Fibroblast of the aortic adventitia (primary cell): ENCODE measurements around the gene VAMP5. TPM values are rescaled to one million over a fixed set of nuclear protein-coding genes. Genes with fewer than 3 reads are reported as not detected.
"Not testable (repeated sequence)": the region's sequence is repeated elsewhere in the genome, so short reads cannot be mapped to it uniquely, and the experiment has no call there.

Experiments used
- DNase-seq: peaks from one replicate; pipeline ENCODE4 v3.0.0-alpha.2; 2010; ENCODE audit warnings: low read depth
- H3K4me3 ChIP-seq: 2 replicates; pipeline ENCODE4 v1.5.1; 2011; ENCODE audit warnings: low read depth, mild to moderate bottlenecking, control low read depth, low read length, moderate library complexity
- CTCF ChIP-seq: IDR thresholded peaks from 2 replicates; pipeline ENCODE4 v1.5.1; 2011; ENCODE audit warnings: mild to moderate bottlenecking, low read length, control low read depth, inconsistent platforms; ENCODE audit not compliant: insufficient read depth
- total RNA-seq: library from RNA; depleted of rRNA; stranded (reverse); fragments of >200 nt; gene quantifications from 2 replicates; pipeline ENCODE4 v1.2.3, GENCODE V29; 2012; ENCODE audit warnings: low replicate concordance

The VAMP5 gene
- total RNA-seq, 1 donor, result 33.8 TPM

GRCh38 chr2:85615413-85615728 lies 31.1 kb downstream of the VAMP5 start:
- no peak overlapping the region for H3K4me3 ChIP-seq
- TF ChIP-seq CTCF, result no peak
- DNase-seq, result no peak

- peak overlapping the region; percentile 88 for H3K4me3 ChIP-seq
- DNase-seq, result not testable (repeated sequence)
Measured at GRCh38 chr2:85617723-85618122, 33.5 kb downstream of the VAMP5 start.

- no peak overlapping the region for H3K4me3 ChIP-seq
- TF ChIP-seq CTCF, result no peak
- DNase-seq, result no peak
Measured at GRCh38 chr2:85619617-85620016, 35.4 kb downstream of the VAMP5 start.

GRCh38 chr2:85621338-85621737 lies 37.1 kb downstream of the VAMP5 start:
- H3K4me3 ChIP-seq, result no peak overlapping the region
- TF ChIP-seq CTCF, result no peak
- no peak for DNase-seq

- H3K4me3 ChIP-seq, result no peak overlapping the region
- no peak for TF ChIP-seq CTCF
- DNase-seq, result no peak
Measured at GRCh38 chr2:85623991-85624390, 39.8 kb downstream of the VAMP5 start.

- no peak for TF ChIP-seq CTCF
- no peak for DNase-seq
- no peak overlapping the region for H3K4me3 ChIP-seq
Measured at GRCh38 chr2:85628658-85629057, 44.4 kb downstream of the VAMP5 start.

- H3K4me3 ChIP-seq, result no peak overlapping the region
- TF ChIP-seq CTCF, result no peak
- no peak for DNase-seq
Measured at GRCh38 chr2:85631316-85631715, 47.1 kb downstream of the VAMP5 start.
